ENCODE results near the gene ROCK2.
A peak's percentile ranks its signal among the peaks of the same experiment; 100 is the strongest.

- TF ChIP-seq, protein P1, sequence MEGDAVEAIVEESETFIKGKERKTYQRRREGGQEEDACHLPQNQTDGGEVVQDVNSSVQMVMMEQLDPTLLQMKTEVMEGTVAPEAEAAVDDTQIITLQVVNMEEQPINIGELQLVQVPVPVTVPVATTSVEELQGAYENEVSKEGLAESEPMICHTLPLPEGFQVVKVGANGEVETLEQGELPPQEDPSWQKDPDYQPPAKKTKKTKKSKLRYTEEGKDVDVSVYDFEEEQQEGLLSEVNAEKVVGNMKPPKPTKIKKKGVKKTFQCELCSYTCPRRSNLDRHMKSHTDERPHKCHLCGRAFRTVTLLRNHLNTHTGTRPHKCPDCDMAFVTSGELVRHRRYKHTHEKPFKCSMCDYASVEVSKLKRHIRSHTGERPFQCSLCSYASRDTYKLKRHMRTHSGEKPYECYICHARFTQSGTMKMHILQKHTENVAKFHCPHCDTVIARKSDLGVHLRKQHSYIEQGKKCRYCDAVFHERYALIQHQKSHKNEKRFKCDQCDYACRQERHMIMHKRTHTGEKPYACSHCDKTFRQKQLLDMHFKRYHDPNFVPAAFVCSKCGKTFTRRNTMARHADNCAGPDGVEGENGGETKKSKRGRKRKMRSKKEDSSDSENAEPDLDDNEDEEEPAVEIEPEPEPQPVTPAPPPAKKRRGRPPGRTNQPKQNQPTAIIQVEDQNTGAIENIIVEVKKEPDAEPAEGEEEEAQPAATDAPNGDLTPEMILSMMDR (IDR thresholded peaks at IDR 0.05; ENCODE audit: low read depth, low read length, missing input control), result no peak
- peak; percentile 66 for TF ChIP-seq REST (IDR thresholded peaks at IDR 0.05)
- no peak for TF ChIP-seq JUND (IDR thresholded peaks at IDR 0.05)
- TF ChIP-seq GABPA (IDR thresholded peaks at IDR 0.05 in 1 of 2, conservative IDR thresholded peaks at IDR 0.05 in 1 of 2), result no peak
- TF ChIP-seq SP1 (IDR thresholded peaks at IDR 0.05), result no peak
- TF ChIP-seq RAD21 (IDR thresholded peaks at IDR 0.05), result no peak
- no peak for TF ChIP-seq FOXA1 (IDR thresholded peaks at IDR 0.05)
- TF ChIP-seq MAX (IDR thresholded peaks at IDR 0.05), result no peak
- TF ChIP-seq EGR1 (IDR thresholded peaks at IDR 0.05; ENCODE audit: low read depth in 2 of 2), result no peak
- no peak for TF ChIP-seq YY1 (IDR thresholded peaks at IDR 0.05)
- TF ChIP-seq HNF4G (IDR thresholded peaks at IDR 0.05), result no peak
- TF ChIP-seq TAF1 (conservative IDR thresholded peaks at IDR 0.05), result no peak
Measured at GRCh38 chr2:11343368-11343649, 1.1 kb downstream of the ROCK2 start.
